GM13977 (cell line): ENCODE data around the gene RXRA.

Source experiments
- DNase-seq: peaks from one replicate; pipeline ENCODE4 v3.0.0; 2012; ENCODE audit warnings: low spot score
- in situ Hi-C: fragments of 300-500 bp; cut with MboI; formaldehyde crosslinking; loops from one replicate; pipeline ENCODE4 v1.12.0; 2022; ENCODE audit warnings: low sequenced_read_pairs, low pct_unique_long_range_greater_than_20kb, mixed read lengths, inconsistent platforms; ENCODE audit not compliant: unreplicated experiment
- TF ChIP-seq, protein P1 (sequence below): IDR thresholded peaks from 2 replicates; pipeline ENCODE4 v1.5.1; 2012; ENCODE audit warnings: mild to moderate bottlenecking, control low read depth; ENCODE audit not compliant: insufficient read depth; ENCODE audit errors: extremely low read depth, missing control alignments

RXRA gene

DNA sequence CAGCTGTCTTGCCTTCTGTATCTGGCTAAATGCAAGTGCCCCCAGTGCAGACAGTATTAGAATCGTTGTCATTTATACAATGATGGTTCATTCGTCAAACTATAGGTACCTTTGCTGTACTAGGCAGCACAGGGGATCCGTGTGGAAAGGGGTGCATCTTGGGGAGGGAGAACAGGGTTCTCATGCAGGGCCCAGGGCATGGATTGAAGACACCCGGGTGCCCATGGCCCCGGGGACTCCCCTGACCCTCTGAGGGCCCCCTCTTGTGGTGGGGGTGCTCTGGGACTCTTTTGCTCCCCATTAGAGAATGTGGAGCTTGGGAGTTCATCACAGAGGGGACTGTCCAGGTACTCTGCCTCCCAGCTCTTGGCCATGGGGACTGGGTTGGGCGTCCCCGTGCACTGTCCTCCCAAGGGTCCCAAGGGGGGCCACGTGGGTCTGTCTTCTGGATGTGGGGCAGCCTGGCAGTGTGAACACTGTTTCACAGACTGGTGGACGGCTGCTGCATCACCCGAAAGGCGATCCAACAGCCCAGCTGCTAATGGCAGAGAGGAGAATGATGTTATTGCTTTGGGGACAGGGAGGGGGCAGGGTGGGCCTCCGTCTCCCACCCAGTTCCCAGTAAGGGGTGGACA, 36.9 kb upstream of the RXRA start:
- DNase-seq, result no peak
- in situ Hi-C loops, result no loop called here

DNA sequence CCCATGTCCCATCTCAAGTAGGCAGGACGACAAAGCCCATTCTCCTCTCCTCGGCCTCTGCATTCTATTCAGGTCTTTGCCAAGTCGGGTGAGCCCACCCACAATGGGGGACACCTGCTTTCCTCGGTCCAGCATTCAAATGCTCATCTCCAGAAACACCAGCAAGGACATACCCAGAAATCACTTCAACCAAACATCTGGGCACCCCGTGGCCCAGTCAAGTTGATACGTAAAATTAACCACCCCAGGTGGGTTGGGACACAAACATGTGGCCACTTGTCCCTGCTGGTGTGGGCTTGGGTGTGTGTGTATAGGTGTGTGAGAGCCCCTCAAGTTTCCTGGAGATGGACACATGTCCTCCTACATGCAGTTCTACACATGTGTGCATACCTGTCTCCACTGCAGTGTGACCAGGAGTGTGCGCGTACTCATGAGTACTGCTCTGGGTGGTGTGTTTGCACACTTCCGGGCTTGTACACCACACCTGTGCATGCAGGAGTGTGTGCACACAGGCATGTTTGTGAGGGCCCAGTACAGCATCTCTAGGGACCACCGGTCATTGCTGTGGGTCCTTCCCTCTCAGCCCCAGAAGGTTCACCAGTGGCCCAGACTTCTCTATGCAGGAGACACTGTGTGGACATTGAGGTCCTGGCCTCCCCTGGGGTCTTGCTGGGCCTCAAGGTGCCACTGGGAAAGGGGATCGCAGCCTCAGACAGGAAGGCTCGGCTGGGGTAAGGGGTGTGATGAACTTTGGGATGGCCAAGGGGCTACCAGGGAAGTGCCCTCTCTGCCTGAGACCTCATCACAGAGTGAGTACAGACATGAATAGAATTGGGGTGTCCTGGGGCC, 35.4 kb upstream of the RXRA start:
- DNase-seq, result no peak
- in situ Hi-C loops, result no loop called here
- TF ChIP-seq, protein P1, sequence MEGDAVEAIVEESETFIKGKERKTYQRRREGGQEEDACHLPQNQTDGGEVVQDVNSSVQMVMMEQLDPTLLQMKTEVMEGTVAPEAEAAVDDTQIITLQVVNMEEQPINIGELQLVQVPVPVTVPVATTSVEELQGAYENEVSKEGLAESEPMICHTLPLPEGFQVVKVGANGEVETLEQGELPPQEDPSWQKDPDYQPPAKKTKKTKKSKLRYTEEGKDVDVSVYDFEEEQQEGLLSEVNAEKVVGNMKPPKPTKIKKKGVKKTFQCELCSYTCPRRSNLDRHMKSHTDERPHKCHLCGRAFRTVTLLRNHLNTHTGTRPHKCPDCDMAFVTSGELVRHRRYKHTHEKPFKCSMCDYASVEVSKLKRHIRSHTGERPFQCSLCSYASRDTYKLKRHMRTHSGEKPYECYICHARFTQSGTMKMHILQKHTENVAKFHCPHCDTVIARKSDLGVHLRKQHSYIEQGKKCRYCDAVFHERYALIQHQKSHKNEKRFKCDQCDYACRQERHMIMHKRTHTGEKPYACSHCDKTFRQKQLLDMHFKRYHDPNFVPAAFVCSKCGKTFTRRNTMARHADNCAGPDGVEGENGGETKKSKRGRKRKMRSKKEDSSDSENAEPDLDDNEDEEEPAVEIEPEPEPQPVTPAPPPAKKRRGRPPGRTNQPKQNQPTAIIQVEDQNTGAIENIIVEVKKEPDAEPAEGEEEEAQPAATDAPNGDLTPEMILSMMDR, result no peak

More for the DNA sequence above, 36.9 kb upstream of the RXRA start:
- TF ChIP-seq, protein P1, result no peak

DNA sequence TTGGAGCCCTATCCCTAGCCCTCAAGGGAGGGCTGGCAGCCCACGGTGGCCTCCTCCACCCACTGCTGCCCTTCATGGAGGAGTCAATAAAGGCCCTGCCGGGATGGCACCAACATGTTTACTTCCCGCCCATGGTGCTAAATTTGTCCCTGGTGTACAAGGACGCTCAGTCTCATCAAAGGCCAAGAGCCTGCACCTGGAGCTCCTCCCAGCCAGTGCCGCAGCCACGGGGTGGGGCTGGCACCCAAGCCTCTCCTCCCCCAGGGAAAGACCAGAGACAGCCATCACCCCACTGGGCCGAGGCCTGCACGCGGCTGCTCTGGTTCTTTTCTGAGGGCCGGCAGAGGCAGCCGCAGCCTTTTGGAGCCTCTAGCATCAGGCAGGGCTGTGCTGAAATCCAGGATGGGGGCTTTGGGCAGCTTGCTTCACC, 34.8 kb upstream of the RXRA start:
- in situ Hi-C loops, result no loop called here
- DNase-seq, result no peak
- TF ChIP-seq, protein P1, result no peak

DNA sequence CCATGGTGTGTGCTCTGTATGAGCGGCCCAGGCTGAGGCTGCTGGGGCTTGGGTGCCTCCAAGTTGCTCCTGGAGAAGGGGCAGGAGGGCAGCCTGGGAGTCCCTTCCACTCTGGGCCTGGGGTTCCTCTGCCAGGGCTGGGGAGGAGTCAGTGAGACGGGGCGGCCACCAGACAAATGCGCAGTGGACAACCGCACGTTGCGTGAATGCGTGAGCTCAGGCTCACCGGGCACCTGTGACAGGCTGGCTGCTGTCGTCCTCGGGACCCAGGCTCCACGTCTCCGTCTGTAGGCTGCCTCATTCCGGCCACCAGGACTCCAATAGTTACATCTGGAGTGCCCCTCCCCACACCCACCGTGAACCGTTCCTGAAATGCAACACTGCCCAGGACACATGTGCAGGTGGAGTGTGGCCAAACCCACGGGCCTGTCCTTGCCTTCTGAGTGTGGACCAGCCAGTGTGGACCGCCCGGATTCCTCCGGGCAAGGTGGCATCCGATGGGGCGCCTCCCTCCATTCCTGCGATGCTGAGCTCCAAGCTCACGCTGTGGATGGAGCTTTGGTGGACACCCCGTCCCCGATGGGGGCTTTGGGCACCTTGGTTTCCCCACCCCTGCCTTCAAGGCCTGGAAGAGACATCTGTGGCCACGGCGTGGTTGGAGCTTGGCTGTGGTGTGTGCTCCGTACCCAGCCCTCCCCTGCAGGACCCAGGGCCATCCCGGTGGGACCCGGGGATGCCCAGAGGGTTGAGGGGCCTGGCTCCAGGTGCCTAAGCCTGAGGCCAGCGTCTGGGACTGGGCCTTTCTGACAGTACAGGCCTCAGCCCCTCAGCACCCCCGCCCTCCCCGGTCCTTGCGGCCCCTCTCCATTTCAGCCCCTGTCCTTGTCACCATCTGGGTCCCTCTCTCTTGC, 34.0 kb upstream of the RXRA start:
- TF ChIP-seq, protein P1, result no peak

DNA sequence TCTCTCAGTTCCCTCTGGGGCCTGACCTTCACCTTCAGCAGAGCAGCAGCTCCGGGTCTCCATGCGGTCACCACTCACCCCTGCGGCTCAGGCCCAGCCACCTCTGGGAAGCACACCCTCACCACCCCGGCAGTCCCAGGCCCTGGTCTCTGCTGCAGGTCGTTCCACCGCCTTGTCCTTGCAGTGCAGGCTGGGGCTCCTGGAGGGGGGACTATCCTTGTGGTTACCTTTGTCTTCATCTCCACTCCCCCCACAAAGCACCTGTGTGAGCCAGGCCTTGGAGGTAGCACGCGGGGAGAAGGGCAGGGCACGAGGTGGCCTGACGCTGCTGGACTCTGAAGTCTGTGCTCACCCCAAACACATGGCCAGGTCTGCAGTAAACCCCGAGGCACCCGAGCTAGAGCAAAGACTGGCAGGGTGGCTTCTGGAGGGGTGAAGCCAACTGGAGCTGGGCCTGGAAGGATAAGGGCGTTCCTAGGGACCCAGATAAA, 33.2 kb upstream of the RXRA start:
- in situ Hi-C loops, result no loop called here
- DNase-seq, result no peak
- TF ChIP-seq, protein P1, result no peak

More for the DNA sequence above, 34.0 kb upstream of the RXRA start:
- no peak for DNase-seq
- in situ Hi-C loops, result no loop called here

DNA sequence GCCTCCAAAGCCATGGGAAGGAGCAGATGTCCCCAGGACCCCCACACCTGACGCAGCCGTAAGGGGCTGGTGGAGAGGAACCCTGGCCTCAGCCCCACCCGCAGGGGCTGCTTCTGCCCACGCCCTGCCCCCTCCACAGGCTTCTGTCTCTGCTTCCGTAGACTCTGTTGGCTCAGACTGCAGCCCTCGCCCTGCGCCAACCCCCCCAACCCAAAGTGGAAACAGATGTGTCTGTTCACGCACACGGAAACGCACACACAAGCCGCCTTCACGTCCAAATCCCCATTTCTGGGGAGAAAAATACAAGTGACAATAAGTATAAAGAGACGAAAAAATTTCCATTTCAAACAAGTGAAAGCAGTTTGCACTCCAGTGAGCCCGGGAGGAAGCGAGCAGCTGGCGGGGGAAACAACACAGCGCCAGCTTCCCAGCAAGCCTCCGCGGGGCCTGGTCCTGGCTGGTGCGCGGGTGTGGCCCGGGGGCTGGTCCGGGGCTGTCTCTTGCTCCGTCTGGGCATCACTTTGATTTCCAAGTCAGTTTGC, 32.6 kb upstream of the RXRA start:
- TF ChIP-seq, protein P1, result no peak
- DNase-seq, result no peak
- in situ Hi-C loops, result no loop called here
